GM19452 (cell line): Measurements from ENCODE around the gene ISLR.

Experiments used
- ATAC-seq: cut with Tn5 transposase; IDR thresholded peaks from one replicate; pipeline ENCODE4 v1.9.1; 2021; ENCODE audit not compliant: unreplicated experiment

Gene ISLR

DNA sequence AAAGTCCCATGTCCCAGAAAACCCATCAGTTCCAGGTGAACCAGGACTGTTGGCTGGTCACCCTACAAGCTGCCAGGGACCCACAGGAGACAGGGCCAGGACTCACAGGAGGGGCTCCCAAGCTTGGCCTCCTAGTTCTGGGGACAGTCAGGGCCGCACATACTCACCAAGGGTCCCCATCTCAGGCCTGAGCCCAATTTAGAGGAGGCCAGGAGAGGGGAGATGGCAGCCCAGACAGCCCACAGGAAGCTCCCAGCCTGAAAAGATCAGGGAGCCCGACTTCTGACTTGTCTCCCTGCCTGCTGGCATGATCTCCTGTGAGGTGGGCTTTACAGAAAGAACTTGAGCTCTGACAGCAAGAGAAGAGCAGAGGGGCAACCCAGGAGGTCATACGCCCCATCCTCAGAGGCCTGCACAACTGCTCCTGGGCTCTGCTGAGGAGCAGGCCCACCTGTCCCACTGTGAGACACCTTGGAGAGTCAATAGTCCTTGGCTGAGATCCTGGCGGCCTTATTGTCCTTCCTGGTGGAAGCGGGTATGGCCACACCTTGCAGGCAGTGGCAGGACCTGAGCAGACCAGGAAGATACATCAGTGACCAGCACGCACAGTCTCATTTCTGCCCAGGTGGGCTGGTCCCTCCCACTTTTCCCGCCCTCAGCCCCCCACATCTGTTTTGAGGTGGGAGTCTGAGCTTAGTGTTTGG is 2.5 kb upstream of the ISLR start:
- no peak for ATAC-seq

DNA sequence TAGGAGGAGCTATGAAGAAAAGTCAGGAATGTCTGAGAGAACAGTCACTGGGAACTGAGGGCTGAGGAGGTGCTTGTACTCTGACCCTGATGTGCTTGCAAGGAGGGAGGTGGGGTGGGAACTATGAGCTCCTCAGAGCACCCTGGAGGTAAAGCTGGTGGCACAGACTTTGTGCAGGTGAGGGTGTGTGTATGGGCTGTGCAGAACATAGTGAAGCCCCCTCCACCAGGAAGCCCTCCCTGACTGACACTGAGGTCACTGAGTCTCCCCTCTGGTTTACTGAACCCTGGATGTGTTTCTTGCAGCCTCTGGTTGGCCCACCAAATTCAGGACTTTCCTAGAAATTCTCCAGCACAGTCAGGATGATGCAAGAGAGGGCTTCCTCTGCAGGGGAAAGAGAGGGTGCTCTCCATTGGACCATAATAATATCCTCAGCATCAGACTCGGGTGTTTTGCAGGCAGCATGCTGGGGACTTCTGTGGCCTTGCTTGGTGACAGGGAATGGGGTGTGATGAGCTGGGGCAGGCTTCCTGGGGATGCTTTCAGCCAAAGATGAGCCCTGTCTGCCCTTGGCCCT is 1.5 kb upstream of the ISLR start:
- no peak for ATAC-seq

DNA sequence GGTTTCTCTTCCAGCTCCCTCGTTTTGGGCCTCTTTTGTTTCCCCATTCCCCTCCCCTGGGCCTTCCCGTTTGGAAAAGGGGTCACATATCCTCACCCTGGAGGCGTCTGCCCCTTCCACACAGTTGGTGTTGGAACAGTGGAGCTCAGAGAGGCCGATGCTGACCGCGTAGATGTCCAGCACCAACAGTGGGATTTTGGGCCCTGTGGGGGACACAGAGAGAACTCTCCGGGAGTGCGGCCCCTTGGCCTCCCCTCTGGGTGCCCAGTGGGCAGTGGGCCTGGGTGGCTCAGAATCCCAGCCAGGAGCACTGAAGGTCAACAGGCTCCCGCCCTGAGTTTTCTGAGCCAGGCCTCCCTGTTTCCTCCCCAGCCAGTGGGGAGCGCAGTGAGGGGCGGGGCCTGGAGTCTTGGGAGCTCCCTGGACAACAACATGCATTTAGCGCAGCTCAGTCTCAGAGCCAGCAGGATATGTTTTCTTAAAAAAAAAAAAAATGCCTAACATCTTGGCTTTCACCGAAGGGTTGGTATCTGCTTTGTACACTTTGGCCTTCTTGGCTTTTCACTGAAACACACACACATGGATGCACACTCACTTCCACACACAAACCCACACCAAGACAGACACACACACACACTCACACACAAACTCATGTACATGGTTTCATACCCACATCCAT is 670 bp upstream of the ISLR start:
- ATAC-seq = no peak

DNA sequence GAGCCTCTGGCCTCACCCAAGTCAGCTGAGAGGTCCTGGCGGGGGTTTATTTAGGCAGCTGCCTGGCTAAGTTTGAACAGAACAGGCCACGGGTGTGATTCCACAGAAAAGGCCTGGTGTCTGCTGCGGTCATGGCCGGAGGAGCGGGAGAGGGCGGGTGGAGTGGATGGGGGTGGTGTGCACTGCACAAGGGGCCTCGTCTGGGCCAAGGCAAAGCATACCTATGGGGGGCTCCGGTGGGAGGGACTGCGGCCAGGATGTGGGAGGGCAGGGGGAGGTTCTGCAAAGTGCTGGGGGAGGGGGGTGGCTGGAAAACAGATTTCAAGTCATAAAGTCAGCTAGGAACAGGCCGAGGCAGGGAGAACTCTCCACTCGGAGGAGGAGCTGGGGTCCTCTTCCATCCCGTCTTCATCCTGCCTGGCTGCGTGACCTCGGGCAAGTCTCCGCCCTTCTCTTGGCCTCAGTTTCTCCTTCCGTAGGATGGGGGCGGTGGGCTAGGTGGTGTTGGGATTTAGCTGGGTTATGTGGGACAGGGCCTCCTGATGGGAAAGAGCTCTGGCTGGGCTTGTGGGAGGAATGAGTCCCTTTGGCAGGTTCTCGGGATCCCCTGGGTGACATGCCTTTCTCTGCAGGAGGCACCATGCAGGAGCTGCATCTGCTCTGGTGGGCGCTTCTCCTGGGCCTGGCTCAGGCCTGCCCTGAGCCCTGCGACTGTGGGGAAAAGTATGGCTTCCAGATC is 878 bp downstream of the ISLR start:
- no peak for ATAC-seq

DNA sequence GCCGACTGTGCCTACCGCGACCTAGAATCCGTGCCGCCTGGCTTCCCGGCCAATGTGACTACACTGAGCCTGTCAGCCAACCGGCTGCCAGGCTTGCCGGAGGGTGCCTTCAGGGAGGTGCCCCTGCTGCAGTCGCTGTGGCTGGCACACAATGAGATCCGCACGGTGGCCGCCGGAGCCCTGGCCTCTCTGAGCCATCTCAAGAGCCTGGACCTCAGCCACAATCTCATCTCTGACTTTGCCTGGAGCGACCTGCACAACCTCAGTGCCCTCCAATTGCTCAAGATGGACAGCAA is 1.4 kb downstream of the ISLR start:
- ATAC-seq = no peak

DNA sequence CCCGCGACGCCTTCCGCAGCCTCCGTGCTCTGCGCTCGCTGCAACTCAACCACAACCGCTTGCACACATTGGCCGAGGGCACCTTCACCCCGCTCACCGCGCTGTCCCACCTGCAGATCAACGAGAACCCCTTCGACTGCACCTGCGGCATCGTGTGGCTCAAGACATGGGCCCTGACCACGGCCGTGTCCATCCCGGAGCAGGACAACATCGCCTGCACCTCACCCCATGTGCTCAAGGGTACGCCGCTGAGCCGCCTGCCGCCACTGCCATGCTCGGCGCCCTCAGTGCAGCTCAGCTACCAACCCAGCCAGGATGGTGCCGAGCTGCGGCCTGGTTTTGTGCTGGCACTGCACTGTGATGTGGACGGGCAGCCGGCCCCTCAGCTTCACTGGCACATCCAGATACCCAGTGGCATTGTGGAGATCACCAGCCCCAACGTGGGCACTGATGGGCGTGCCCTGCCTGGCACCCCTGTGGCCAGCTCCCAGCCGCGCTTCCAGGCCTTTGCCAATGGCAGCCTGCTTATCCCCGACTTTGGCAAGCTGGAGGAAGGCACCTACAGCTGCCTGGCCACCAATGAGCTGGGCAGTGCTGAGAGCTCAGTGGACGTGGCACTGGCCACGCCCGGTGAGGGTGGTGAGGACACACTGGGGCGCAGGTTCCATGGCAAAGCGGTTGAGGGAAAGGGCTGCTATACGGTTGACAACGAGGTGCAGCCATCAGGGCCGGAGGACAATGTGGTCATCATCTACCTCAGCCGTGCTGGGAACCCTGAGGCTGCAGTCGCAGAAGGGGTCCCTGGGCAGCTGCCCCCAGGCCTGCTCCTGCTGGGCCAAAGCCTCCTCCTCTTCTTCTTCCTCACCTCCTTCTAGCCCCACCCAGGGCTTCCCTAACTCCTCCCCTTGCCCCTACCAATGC is 2.0 kb downstream of the ISLR start:
- ATAC-seq = no peak

DNA sequence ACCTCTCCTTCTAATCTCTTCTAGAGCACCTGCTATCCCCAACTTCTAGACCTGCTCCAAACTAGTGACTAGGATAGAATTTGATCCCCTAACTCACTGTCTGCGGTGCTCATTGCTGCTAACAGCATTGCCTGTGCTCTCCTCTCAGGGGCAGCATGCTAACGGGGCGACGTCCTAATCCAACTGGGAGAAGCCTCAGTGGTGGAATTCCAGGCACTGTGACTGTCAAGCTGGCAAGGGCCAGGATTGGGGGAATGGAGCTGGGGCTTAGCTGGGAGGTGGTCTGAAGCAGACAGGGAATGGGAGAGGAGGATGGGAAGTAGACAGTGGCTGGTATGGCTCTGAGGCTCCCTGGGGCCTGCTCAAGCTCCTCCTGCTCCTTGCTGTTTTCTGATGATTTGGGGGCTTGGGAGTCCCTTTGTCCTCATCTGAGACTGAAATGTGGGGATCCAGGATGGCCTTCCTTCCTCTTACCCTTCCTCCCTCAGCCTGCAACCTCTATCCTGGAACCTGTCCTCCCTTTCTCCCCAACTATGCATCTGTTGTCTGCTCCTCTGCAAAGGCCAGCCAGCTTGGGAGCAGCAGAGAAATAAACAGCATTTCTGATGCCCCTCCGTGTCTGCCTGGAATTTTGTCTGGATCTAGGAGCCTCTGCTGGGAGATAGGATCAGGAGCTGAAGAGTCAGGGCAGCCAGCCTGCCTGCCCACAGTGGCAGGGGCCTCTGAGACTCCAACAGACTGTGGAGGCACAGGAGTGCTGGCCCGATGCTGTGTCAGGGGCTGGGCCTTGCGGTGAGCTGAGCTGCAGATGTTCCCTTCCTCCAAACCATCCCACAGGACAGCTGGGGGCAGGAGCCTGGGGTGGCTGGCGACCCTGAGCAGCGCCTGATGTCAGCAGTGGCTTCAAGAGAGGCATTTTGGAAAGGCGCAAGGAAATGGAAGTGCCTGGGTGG is 3.0 kb downstream of the ISLR start:
- no peak for ATAC-seq

DNA sequence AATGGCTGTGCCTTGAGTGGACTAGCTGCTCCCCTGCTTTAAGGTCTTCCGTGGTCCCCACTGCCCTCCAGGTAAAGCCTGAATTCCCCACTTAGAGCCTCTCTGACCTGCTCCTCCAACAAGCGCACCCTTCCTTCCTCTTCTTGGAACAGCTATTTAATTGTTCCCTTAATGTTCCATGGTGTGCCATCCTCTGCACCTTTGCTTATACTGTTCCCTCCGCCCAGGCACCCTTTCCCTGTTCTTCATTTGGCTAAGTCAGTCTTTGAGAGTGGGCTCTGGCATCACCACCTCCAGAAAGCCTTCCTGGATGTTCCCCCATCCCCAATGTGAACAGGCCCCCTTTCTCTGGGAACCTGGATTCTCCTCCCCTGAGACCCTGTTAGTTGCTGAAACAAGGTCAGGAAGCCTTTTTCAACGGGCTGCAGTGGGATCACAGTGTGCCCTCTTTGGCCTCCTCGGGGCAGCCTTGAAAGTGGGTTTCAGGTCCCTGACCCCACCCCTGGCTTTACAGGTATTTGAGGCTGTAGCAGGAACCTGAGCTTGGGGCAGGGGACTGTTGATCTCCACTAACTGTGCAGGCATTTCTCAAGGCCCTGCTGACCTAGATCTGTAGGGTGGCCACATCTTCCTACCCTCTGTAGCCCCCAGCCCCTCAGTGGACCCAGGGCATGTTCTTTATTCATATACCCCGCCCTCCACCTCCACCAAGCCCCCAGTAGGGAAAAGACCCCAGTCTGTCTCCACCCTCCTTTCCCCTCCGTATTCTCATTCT is 5.0 kb downstream of the ISLR start:
- no peak for ATAC-seq

DNA sequence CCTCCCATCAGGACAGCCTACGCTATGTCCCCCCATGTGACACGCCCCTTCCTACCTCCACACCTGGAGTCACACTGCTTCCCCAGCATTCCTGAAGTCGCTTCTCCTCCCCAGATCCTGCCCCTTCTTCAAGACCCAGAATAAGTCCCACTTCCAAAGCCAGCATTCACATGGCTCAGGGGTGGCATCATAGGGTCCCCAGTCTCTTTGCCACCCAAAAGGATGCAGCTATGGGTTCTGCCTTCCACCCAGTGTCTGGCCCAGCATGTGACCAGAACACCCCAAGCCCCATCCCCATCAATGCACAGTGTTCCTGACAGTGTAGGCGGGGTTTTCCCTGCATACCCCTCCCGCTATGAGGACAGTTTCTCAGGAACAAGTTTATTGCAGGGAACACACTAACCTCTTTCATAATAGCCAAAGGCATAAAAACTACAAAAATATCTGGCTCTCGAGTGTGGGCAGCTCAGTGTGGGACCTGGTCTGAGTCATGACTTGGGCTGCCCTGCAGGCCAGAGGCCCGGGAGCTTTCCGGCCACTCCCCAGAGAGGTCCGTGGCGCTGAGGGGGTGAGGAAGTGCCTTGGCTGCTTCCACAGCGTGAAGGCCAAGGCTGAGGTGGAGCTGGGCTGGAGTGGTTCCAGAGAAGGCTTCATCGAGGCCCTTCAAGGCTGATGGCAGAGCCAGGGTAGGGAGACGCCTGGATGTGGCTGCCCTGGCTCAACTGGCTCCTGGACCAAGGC is 5.8 kb downstream of the ISLR start:
- ATAC-seq = no peak

DNA sequence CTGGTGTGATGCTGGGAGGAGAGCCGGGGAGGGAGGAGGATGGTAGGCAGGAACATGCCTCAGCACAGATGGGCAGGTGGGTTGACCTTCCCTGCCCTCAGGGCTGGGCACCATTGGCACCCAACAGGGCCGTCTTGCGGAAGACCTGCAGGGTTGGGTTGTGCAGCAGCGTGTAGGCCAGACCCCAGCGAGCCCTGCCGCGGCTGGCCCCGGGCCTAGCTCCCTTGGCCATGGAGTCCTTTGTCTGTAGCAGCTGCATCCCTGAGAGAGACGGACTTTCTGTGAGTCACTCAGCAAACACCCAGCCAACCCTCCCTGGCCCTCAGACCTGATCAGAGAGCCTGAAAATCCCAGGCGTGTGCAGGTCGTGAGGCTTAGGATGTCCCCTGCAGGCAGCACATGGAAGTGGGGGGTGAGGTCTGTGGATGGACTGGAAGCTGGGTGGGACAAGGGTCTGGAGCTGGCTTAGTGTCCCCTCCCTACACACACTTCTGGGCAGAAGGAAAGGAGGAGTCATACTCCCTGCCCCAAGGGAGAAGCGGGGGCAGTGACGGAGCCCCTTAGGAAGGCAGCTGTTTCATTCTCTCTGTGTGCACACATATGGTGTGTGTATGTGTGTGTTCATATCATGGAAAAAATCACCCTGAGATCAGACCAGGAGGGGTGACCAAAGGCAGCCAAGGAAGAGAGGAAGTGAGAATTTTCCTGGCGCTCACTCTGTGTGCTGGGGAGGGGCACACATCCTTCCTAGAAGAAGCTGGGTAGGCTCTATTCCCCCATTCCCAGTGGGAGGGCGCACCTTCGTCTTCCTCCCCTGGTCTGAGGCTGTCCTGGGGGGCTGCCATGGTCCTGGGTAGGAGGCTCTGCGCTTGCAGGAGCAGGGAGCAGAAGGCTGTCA is 6.7 kb downstream of the ISLR start:
- no peak for ATAC-seq

DNA sequence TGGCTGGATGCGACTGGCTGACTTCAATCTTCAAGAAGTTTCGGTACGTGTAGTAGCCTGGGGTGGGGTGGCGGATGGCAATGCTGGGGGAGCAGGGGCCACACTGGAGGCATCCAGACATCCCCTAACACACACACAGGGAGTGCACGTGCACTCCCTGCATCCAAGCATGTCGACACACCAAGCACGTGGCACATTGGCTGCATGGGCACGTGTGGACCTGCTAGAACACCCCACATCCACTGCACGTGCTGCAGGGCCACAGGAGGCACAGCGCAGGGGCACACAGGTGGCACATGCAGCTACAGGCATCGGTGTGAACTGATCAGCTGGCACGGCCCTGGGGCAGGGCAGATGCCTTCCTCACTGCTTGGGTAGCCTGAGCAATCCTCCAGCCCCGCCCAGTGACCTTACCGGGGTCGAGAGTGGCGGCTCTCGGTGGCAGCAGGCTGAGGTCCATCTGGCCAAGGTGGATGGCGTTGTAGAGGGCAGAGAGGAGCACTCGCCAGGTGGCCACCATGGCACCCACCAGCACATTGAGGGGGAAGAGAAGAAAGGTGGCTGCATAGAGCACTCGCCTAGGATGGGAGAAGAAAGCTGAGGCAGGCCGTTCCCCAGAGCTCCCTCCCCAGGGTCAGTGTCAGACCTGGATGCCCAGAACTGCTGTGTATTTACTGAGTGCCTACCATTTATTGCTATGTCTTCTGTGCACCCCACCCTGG is 7.5 kb downstream of the ISLR start:
- no peak for ATAC-seq

DNA sequence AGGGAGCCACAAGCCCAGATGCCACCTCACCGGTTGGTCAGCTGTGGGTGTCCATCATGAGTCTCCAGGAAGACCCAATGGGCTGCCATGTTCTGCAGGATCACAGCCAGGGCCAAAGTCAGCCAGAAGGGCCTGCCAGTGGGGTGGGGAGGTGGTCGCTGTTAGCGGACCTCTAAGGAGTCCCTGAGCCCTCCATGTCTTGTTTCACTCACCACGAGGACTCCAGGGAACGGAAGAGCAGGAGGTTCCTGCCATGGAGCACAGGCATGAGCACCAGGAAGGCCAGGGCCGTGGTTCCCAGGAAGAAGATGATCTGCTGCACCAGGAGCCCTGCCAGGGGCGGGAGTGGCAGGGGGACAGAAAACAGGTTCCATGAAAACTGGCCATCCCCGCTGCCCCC is 8.6 kb downstream of the ISLR start:
- ATAC-seq = no peak

DNA sequence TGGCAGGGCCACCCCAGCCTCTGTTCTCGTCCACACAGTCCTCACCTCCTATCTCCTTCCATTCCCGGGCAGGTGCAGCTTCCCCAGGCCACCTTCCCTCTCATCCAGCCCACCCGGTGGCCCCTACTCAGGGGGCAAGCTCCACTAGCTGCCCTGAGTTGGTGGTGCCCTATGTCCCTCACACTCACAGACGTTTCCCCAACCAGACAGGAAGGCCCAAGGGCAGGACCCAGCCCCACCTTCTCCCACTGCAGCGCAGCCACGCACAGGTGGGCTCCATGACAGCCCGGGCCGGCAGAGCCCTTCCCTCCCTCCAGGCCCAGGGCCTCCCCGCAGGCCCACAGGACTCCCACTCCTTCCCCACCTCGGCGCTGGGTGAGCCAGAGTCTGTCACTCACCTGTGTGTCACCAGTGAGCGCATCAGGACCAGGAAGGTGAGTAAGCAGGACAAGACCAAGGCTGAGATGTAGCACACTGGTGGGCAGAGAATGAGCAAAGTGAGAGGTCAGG is 11.1 kb downstream of the ISLR start:
- no peak for ATAC-seq

DNA sequence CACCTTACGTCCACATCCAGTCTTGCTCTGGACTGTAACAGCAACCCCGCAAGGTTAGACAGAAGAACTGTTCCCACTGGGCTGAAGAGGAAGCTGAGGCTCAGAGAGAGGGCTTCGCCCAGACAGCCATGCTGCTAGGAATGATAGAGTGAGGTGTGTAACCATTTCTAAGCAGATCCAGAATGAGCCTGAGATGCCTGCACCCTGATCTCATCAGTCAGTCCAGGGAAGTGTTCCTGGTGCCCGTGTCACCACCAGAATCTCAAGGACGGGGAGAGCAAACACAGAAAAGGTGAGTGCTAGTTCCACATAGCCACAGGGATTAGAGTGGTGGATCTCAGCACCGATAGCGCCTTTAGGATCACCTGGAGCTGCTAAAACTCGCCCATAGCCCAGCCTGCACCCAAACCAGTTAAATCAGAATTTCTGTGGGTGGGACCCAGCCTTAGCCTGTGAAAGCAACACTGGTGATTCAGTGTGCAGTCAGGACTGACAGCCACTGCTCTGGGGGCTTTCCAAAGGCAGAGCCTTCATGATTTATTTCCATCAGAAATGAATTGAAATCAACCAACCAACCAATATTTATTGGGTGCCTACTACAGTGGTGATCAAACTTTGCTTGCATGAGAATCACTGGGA is 12.3 kb downstream of the ISLR start:
- no peak for ATAC-seq

DNA sequence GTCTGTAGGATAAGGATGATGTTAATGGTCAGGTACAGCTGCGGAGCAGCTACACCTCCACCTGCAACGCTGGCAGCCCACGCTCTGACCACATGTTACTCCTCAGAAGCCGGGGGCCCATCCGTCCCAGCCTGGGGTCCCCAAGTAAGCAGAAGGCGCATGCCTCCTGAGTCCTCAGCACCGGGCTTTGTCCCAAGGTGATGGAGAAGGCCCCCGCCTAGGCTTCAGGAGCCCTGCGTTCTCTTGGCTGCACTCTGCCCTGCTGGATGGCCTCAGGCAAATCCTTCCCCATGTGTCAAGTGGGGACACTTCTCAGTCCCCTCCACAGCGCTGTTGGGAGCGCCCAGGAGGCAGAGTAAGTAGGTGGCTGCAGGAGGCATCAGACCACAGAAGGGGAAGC is 14.7 kb downstream of the ISLR start:
- ATAC-seq = no peak

DNA sequence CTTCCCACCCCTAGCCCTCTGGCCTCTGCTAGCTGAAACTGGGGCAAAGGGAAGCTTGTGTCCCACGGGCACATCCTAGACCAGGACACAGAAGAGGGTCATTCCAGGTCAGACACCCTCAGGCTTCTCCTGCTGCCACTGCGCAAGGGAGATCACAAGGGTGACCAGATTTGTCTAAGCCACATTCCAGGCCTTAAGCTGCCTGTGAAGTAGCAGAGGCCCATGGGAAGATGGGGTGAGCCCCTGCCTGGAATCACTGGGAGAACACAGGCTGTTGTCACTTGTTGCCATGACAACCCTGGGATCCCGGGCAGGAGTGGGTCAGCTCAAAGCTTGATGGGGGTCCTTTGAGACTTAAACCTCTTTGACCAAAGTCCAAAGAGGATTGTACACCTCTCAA is 18.3 kb downstream of the ISLR start:
- ATAC-seq = no peak
